Stimulated activated CD4-positive, alpha-beta T cell treated with anti-CD3 and anti-CD28 coated beads, Interleukin-12 subunit alpha, Interleukin-12 subunit beta, amount 100 ng/mL, for 48 hours (primary cell): ENCODE measurements around the gene ADAMTS18.

Source experiments
- DNase-seq, 3 donors: peaks; one replicate each; pipeline ENCODE4 v3.0.0-alpha.2; 2020; ENCODE audit warnings: low read depth in 2 of 3, low spot score in 1 of 3

The ADAMTS18 gene

DNA sequence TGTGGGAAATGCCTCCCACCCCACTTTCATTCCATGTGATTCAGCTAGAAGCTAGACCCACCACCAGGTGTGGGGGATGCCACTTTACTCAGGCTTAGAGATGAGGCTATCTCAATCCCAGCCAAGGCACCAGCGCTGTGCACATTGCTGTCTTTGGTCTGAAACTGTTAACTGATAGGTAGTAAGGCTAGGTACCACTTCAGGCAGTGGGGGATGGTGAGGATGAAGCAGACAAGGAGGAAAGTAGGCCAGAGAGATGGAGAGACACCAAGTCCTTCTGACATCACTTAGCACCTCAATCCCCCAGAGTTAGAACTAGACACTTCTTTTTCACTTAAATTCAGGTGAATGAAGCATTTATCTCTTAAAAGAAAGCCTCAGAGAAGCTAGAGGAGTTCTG is 35.8 kb downstream of the ADAMTS18 start:
- DNase-seq: no peak

DNA sequence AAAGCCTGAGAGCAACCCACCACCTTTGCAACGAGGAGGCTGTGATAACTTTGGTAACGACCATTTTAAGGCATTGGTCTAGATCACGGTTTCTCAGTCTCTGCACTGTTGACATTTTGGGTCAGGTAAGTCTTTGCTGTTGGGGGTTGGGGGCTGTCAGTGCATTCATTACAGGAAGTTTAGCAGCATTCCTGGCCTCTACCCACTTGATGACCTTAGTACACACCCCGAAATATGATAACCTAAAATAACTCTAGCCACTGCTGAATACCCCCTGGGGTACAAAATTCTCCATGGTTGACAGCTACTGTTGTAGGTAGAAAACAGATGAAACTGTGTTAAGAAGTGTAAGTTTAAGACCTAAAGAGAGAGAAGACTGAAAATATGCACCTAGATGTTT is 36.3 kb downstream of the ADAMTS18 start:
- DNase-seq: no peak

GRCh38 chr16:77396461-77396860 is 38.4 kb downstream of the ADAMTS18 start:
- DNase-seq: no peak

DNA sequence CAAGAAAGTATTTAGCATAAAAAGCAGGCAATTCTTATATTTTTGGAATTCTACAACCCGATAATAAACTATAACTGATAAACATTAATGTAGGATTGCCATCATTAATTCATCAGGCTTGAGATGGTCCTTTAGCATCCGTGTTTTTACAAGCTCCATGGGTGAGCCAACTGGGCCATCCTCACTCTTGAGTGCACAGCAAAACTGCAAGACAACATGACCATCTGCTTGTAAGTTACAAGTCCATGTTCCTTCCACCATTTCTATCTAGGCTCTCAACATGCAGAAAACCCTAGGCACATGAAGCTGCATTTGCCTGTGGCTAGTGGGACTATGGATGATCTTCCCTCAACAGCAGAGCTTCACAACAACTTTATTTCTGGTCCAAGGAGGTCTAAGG is 40.1 kb downstream of the ADAMTS18 start:
- no peak for DNase-seq

GRCh38 chr16:77393955-77394354 is 40.9 kb downstream of the ADAMTS18 start:
- no peak for DNase-seq

DNA sequence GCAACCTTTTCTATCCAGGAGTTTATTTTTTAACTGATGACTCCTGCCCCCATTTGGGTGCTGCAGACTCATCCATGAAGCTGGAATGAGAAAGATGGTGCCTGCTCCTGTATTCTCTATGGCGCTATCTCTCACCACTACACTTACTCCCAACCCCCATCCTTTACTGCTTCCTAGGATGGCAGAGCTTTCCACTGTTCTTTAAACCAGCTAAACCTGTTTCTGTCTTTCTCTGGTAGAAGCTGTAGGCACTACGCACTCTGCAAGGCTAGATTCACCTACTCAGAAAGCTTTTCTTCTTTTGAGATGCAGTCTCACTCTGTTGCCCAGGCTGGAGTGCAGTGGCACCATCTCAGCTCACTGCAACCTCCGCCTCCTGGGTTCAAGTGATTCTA is 47.0 kb downstream of the ADAMTS18 start:
- no peak for DNase-seq

- no peak for DNase-seq
Measured at GRCh38 chr16:77386831-77387814, 47.7 kb downstream of the ADAMTS18 start.

DNA sequence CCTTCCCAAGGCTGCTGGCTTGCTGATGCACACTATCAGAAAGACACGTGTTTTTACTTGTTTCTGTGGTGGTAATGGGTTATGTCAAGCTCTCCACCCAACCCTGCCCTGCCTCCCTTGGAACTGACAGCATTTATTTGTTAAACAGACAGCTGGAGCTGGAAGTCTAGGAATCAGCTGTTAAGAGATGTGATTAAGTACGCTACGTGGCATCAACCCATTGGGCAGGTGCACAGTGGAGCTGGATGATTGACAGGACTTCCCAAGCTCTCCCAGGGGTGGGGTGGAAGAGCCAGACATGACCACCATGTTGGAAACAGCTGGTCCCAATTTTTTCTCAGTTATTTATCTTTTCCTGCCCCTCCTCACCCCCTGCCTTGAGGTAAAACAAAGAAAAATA is 49.4 kb downstream of the ADAMTS18 start:
- no peak for DNase-seq

GRCh38 chr16:77383606-77384187 is 51.1 kb downstream of the ADAMTS18 start:
- no peak for DNase-seq

- DNase-seq: peak in 2 of 3 donors; percentile 1 to 2
Measured at GRCh38 chr16:77376358-77376757, 58.5 kb downstream of the ADAMTS18 start.

DNA sequence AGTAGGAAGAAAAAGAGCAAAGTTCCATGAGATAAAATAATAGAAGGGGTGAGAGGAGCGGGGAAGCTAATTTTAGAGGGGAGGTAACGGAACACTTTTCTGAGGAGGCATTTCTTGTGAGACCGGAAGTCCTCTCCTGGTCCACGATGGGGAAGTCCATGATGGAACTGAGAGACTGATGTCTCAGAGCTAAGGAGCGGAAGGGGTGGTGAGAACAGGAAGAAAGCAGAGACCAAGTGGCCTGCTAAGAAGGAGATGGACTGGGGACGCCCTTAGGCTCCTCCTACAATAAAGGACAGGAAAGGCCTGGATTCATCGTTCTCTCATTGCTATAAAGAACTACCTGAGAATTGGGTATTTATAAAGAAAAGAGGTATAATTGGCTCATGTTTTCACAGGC is 59.4 kb downstream of the ADAMTS18 start:
- no peak for DNase-seq

DNA sequence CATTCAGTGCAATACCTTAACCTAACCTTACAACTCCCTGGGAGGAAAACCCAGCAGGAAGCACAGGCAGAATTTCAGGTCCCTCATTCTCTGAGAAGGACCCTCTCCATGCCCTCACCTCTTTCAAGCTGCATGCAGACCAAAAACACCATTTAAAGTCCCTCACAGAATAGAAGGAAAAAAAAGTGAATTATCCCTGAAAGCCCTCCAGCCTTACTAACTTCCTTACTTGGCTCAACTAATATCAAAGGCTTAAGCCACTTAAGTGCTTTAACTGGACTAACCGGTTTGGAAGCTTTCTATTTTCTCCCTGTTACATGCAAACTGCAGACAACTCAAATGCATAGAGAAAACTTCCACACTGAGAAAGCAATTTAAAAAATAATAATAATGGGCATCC is 60.5 kb downstream of the ADAMTS18 start:
- no peak for DNase-seq

- DNase-seq: no peak
Measured at GRCh38 chr16:77373726-77374125, 61.1 kb downstream of the ADAMTS18 start.

DNA sequence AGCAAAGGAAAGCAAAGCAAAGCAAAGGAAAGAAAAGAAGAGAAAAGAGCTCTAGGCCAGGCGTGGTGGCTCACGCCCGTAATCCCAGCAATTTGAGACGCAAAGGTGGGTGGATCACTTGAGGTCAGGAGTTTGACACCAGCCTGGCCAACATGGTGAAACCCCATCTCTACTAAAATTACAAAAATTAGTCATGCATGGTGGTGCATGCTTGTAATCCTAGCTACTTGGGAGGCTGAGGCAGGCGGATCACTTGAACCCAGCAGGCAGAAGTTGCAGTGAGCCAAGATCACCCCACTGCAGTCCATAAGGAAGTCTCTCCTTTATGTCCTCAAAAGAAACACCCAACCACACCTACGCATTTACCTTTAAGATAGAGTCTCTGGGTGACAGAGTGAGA is 70.1 kb downstream of the ADAMTS18 start:
- DNase-seq: no peak

- DNase-seq: no peak
Measured at GRCh38 chr16:77359065-77359502, 75.8 kb downstream of the ADAMTS18 start.

- DNase-seq: no peak
Measured at GRCh38 chr16:77353587-77354263, 81.1 kb downstream of the ADAMTS18 start.

DNA sequence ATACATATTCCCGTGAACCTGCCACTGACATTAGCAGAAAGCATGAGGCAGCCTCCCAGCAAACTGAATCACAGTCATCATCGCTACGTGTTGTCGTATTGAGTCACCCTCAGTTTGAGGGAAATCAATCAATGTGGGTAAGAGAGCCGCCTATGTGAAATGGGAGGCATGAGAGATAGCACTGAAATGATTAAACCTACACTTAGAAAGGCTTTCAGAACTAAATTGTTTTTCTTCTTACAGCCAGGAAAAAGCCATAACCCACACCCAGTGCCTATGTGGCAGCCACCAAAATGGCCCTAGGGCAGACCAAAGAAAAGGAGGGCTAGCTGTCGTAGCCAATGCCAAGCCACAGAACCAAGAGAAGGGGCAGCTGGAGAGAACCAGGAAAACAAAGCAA is 90.5 kb downstream of the ADAMTS18 start:
- DNase-seq: no peak

DNA sequence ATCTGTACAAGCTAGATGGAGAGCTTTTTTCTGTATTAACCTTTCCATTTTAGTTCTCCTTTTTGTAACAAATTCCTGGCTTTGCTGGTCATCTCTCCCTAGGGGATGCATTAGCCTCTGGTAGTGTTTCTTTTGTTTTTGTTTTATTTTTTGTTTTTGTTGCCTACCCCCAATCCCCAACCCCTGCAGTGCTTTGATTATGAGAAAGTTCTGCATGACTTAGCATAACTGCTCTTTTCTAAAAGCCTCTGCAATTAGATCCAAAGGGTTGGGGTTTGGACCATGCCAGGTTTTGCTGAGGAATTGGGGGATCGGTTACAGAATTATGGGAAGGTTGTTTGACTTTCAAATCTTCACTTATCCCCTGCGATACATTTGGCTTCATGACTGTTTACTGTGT is 98.2 kb downstream of the ADAMTS18 start:
- no peak for DNase-seq

- no peak for DNase-seq
Measured at GRCh38 chr16:77335652-77336234, 99.1 kb downstream of the ADAMTS18 start.

DNA sequence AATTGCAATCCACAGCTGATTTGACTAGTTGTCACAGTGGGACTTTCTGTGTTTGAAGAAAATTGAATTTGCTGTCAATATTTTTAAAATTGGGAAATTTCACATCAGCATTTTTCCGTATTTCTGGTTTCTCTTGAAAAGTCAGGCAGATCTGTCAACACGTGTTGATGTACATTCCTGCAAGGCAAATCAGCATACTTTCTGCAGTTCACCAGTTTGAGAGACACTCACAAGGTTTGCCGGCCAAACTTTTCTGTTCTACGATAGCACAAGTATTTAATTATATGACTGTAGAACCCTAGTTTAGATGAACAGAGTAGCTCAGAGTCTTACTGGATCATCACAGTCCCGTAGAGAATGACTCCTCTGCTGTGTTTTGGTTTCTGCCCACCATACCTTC is 102.0 kb downstream of the ADAMTS18 start:
- no peak for DNase-seq

- DNase-seq: no peak
Measured at GRCh38 chr16:77331802-77332586, 102.8 kb downstream of the ADAMTS18 start.
